ENCODE data around the gene SORBS2.

Gene SORBS2

GRCh38 chr4:185740471-185740873, 71.5 kb downstream of the SORBS2 start:
- in situ Hi-C loops (cut with HindIII; ENCODE audit: low sequenced_read_pairs): no loop called here

- in situ Hi-C loops (cut with HindIII; ENCODE audit: low sequenced_read_pairs): no loop called here
Measured at GRCh38 chr4:185738820-185739219, 73.2 kb downstream of the SORBS2 start.

GRCh38 chr4:185738038-185738552, 73.9 kb downstream of the SORBS2 start:
- in situ Hi-C loops (cut with HindIII; ENCODE audit: low sequenced_read_pairs): no loop called here

- in situ Hi-C loops (cut with HindIII; ENCODE audit: low sequenced_read_pairs): no loop called here
Measured at GRCh38 chr4:185737489-185738037, 74.4 kb downstream of the SORBS2 start.

- in situ Hi-C loops (cut with HindIII; ENCODE audit: low sequenced_read_pairs): no loop called here
Measured at GRCh38 chr4:185736882-185737281, 75.1 kb downstream of the SORBS2 start.

- in situ Hi-C loops (cut with HindIII; ENCODE audit: low sequenced_read_pairs): no loop called here
Measured at GRCh38 chr4:185735866-185736400, 76.1 kb downstream of the SORBS2 start.

GRCh38 chr4:185734930-185735329, 77.1 kb downstream of the SORBS2 start:
- in situ Hi-C loops (cut with HindIII; ENCODE audit: low sequenced_read_pairs): no loop called here

GRCh38 chr4:185734214-185734613, 77.8 kb downstream of the SORBS2 start:
- in situ Hi-C loops (cut with HindIII; ENCODE audit: low sequenced_read_pairs): no loop called here

- in situ Hi-C loops (cut with HindIII; ENCODE audit: low sequenced_read_pairs): no loop called here
Measured at GRCh38 chr4:185730849-185731608, 81.0 kb downstream of the SORBS2 start.

- in situ Hi-C loops (cut with HindIII; ENCODE audit: low sequenced_read_pairs): no loop called here
Measured at GRCh38 chr4:185730387-185730786, 81.6 kb downstream of the SORBS2 start.

GRCh38 chr4:185729391-185729804, 82.6 kb downstream of the SORBS2 start:
- in situ Hi-C loops (cut with HindIII; ENCODE audit: low sequenced_read_pairs): no loop called here

- in situ Hi-C loops (cut with HindIII; ENCODE audit: low sequenced_read_pairs): no loop called here
Measured at GRCh38 chr4:185728893-185729292, 83.1 kb downstream of the SORBS2 start.

GRCh38 chr4:185726931-185727330, 85.1 kb downstream of the SORBS2 start:
- in situ Hi-C loops (cut with HindIII; ENCODE audit: low sequenced_read_pairs): no loop called here

GRCh38 chr4:185723631-185724260, 88.2 kb downstream of the SORBS2 start:
- in situ Hi-C loops (cut with HindIII; ENCODE audit: low sequenced_read_pairs): no loop called here

GRCh38 chr4:185722029-185722316, 90.0 kb downstream of the SORBS2 start:
- in situ Hi-C loops (cut with HindIII; ENCODE audit: low sequenced_read_pairs): no loop called here

- in situ Hi-C loops (cut with HindIII; ENCODE audit: low sequenced_read_pairs): no loop called here
Measured at GRCh38 chr4:185721190-185722028, 90.6 kb downstream of the SORBS2 start.

GRCh38 chr4:185719500-185719858, 92.5 kb downstream of the SORBS2 start:
- in situ Hi-C loops (cut with HindIII; ENCODE audit: low sequenced_read_pairs): no loop called here

GRCh38 chr4:185718578-185719499, 93.2 kb downstream of the SORBS2 start:
- in situ Hi-C loops (cut with HindIII; ENCODE audit: low sequenced_read_pairs): no loop called here

GRCh38 chr4:185717377-185717741, 94.6 kb downstream of the SORBS2 start:
- in situ Hi-C loops (cut with HindIII; ENCODE audit: low sequenced_read_pairs): no loop called here

Measured in DLD1 (cell line).